Measurements from ENCODE around the gene KIAA0753. TPM values are rescaled to one million over a fixed set of nuclear protein-coding genes. Genes with fewer than 3 reads are reported as not detected.

KIAA0753 gene
- total RNA-seq, 1 experiment from 2014 or later: 6.9 TPM

DNA sequence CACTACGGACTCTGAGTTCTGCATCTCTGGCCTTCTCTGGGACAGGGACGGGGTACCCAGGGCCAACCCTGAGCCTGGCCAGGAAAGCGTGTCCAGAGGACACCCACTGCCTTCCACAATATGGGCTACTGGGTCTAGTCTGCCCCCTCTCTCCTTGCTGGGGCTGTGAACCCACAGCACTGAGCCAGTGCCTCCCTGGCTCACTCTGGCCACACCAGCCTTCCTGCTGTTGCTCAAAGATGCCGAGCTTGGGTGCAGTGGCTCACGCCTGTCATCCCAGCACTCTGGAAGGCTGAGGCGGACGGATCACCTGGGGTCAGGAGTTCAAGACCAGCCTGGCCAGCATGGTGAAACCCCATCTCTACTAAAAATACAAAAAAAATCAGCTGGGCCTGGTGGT lies 108.9 kb downstream of the KIAA0753 start:
- TF ChIP-seq EZH2 (IDR thresholded peaks at IDR 0.05; ENCODE audit: low read length, unreplicated experiment): no peak
- no peak for TF ChIP-seq EZH2phosphoT487 (IDR thresholded peaks at IDR 0.05; ENCODE audit: borderline replicate concordance, low read length)
- TF ChIP-seq, protein P1, sequence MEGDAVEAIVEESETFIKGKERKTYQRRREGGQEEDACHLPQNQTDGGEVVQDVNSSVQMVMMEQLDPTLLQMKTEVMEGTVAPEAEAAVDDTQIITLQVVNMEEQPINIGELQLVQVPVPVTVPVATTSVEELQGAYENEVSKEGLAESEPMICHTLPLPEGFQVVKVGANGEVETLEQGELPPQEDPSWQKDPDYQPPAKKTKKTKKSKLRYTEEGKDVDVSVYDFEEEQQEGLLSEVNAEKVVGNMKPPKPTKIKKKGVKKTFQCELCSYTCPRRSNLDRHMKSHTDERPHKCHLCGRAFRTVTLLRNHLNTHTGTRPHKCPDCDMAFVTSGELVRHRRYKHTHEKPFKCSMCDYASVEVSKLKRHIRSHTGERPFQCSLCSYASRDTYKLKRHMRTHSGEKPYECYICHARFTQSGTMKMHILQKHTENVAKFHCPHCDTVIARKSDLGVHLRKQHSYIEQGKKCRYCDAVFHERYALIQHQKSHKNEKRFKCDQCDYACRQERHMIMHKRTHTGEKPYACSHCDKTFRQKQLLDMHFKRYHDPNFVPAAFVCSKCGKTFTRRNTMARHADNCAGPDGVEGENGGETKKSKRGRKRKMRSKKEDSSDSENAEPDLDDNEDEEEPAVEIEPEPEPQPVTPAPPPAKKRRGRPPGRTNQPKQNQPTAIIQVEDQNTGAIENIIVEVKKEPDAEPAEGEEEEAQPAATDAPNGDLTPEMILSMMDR (conservative IDR thresholded peaks at IDR 0.05; ENCODE audit: low read depth, low read length): no peak
- Histone ChIP-seq H4K20me1 (ENCODE audit: low read length) (no peaks in the 10 kb centered on the region), H3K79me2 (ENCODE audit: low read length) (no peaks in the 10 kb centered on the region), H3K27me3 (ENCODE audit: low read length) (no peaks in the 10 kb centered on the region), H3K36me3 (ENCODE audit: low read depth, low read length) (no peaks in the 10 kb centered on the region), H2AFZ (ENCODE audit: low read length) (no peak overlapping the region), H3K9me2 (replicated peaks; ENCODE audit: low read length) (no peaks in the 10 kb centered on the region), H3K4me2 (ENCODE audit: low read length) (no peak overlapping the region), H3K4me3 (ENCODE audit: low read length) (no peak overlapping the region), H3F3A (ENCODE audit: low read length, unreplicated experiment) (no peaks in the 10 kb centered on the region), H3K9me3 (ENCODE audit: low read length) (no peaks in the 10 kb centered on the region), H3K4me1 (ENCODE audit: insufficient read depth, low read length) (no peaks in the 10 kb centered on the region), H3K27ac (ENCODE audit: low read length) (no peak overlapping the region), H3K9ac (ENCODE audit: low read length) (no peak overlapping the region)
- ATAC-seq (no peak), DNase-seq (no peak)
- CTCF ChIA-PET: no interaction called here
- no TSS peak for BruUV-seq (replicated peaks)
- POLR2A ChIA-PET (ENCODE audit: unreplicated experiment): no interaction called here
- intact Hi-C loops (cut with micrococcal nuclease): no loop called here

DNA sequence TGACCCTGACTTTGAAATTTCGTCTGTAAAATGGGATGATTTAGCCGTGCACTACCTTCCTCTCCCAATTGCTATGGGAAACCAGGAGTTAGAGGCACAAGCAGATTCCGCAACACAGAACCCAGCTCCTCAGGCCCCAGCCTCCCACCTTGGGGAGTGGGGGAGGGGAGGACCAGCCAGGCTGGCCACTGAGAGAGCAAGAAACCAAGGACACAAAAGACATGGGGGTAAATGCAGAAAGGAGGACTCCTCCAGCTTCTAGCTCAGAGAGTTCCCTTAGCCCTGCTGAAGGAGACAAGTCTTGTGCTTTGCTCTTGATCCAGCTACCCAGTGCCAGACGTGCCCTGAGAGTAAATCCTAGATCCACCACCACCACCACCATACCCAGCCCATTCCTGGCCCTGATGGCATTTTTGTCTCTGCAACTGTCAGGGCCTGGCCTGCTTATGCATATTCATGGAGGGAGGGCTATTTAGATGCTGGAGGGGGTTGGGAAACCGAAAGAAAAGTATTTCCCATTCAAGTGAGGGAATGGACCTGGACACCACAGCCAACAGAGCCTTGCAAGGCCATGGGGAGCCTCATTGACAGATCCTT lies 110.1 kb downstream of the KIAA0753 start:
- Histone ChIP-seq H2AFZ (ENCODE audit: low read length) (no peak overlapping the region), H3K27ac (ENCODE audit: low read length) (no peak overlapping the region), H3K9me2 (replicated peaks; ENCODE audit: low read length) (no peaks in the 10 kb centered on the region), H3K4me1 (ENCODE audit: insufficient read depth, low read length) (no peaks in the 10 kb centered on the region), H3K9me3 (ENCODE audit: low read length) (no peaks in the 10 kb centered on the region), H3F3A (ENCODE audit: low read length, unreplicated experiment) (no peaks in the 10 kb centered on the region), H4K20me1 (ENCODE audit: low read length) (no peaks in the 10 kb centered on the region), H3K9ac (ENCODE audit: low read length) (no peak overlapping the region), H3K4me2 (ENCODE audit: low read length) (no peak overlapping the region), H3K4me3 (ENCODE audit: low read length) (no peak overlapping the region), H3K27me3 (ENCODE audit: low read length) (no peaks in the 10 kb centered on the region), H3K79me2 (ENCODE audit: low read length) (no peaks in the 10 kb centered on the region), H3K36me3 (ENCODE audit: low read depth, low read length) (no peaks in the 10 kb centered on the region)
- ChIA-PET CTCF (no interaction called here), POLR2A (ENCODE audit: unreplicated experiment) (no interaction called here)
- no TSS peak for BruUV-seq (replicated peaks)
- intact Hi-C loops (cut with micrococcal nuclease): no loop called here
- no peak for TF ChIP-seq EZH2 (IDR thresholded peaks at IDR 0.05; ENCODE audit: low read length, unreplicated experiment)
- TF ChIP-seq, protein P1 (conservative IDR thresholded peaks at IDR 0.05; ENCODE audit: low read depth, low read length): no peak
- no peak for TF ChIP-seq EZH2phosphoT487 (IDR thresholded peaks at IDR 0.05; ENCODE audit: borderline replicate concordance, low read length)
- ATAC-seq (no peak), DNase-seq (no peak)

DNA sequence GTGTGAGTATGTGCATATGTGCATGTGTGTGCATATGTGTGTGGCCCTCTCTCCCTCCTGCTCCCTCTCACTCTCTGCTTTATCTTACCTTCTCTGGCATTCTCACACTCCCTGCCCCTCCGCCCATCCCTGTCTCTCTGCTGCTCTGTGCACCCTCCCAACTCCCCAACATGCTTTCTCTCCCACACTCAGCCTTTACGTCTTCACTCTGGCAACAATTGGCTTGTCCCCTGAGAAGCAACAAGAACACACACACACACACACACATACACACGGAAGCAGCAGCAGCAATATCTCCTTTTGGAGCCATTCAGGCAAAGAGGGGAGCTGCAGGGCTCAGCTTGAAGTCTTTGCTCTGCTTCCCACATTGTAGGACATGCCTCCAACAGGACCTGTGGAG lies 112.0 kb downstream of the KIAA0753 start:
- intact Hi-C loops (cut with micrococcal nuclease): no loop called here
- ChIA-PET CTCF (no interaction called here), POLR2A (ENCODE audit: unreplicated experiment) (no interaction called here)
- no peak for DNase-seq
- Histone ChIP-seq H3K9me2 (replicated peaks; ENCODE audit: low read length) (no peaks in the 10 kb centered on the region), H3K27ac (ENCODE audit: low read length) (no peak overlapping the region), H3K4me2 (ENCODE audit: low read length) (no peak overlapping the region), H3K27me3 (ENCODE audit: low read length) (no peaks in the 10 kb centered on the region), H4K20me1 (ENCODE audit: low read length) (no peaks in the 10 kb centered on the region), H3F3A (ENCODE audit: low read length, unreplicated experiment) (no peaks in the 10 kb centered on the region), H3K4me3 (ENCODE audit: low read length) (no peak overlapping the region), H3K4me1 (ENCODE audit: insufficient read depth, low read length) (peaks cover 14% of the 10 kb centered on the region), H3K9ac (ENCODE audit: low read length) (no peak overlapping the region), H3K36me3 (ENCODE audit: low read depth, low read length) (no peaks in the 10 kb centered on the region), H3K9me3 (ENCODE audit: low read length) (no peaks in the 10 kb centered on the region), H3K79me2 (ENCODE audit: low read length) (no peaks in the 10 kb centered on the region), H2AFZ (ENCODE audit: low read length) (no peak overlapping the region)
- no TSS peak for BruUV-seq (replicated peaks)
- ATAC-seq: no peak
- TF ChIP-seq, protein P1 (conservative IDR thresholded peaks at IDR 0.05; ENCODE audit: low read depth, low read length): no peak
- TF ChIP-seq EZH2 (IDR thresholded peaks at IDR 0.05; ENCODE audit: low read length, unreplicated experiment) (no peak), EZH2phosphoT487 (IDR thresholded peaks at IDR 0.05; ENCODE audit: borderline replicate concordance, low read length) (no peak)
